ENCODE measurements around the gene FTO. TPM values are rescaled to one million over a fixed set of nuclear protein-coding genes. Genes with fewer than 3 reads are reported as not detected.

The FTO gene
- total and polyA plus RNA-seq, 2 of the 13 experiments (the other 11 are each of a cell fraction or from before 2014, with no cell fraction given), result 41.6 to 55.8 TPM

- TF ChIP-seq ZNF407 (CRISPR knock-in tag; IDR thresholded peaks at IDR 0.05; ENCODE audit: not compliant biosample characterization) (peak; percentile 30), ISX (CRISPR knock-in tag; conservative IDR thresholded peaks at IDR 0.05) (no peak), IRF2 (CRISPR knock-in tag; IDR thresholded peaks at IDR 0.05) (peak; percentile 62; the same call in 1 of the 2 replicates), AKAP8 (CRISPR knock-in tag; IDR thresholded peaks at IDR 0.05) (no peak), TSC22D2 (CRISPR knock-in tag; IDR thresholded peaks at IDR 0.05; ENCODE audit: borderline replicate concordance) (no peak), PCBP1 (IDR thresholded peaks at IDR 0.05; ENCODE audit: borderline replicate concordance, low read depth, low read length) (no peak), ZNF276 (CRISPR knock-in tag; IDR thresholded peaks at IDR 0.05; ENCODE audit: low read depth) (no peak), NCOR1 (IDR thresholded peaks at IDR 0.05; ENCODE audit: borderline replicate concordance, low read length) (0 out of 2 replicates have a peak, but pooled peaks have one; percentile 43), EP300 (IDR thresholded peaks at IDR 0.05; ENCODE audit: low read depth in 2 of 2, low read length in 2 of 2) (peak in 1 of 2 experiments; percentile 85; a peak in 2 of 4 replicates), EP300 (CRISPR knock-in tag; IDR thresholded peaks at IDR 0.05; ENCODE audit: borderline replicate concordance) (peak; percentile 80; the same call in 1 of the 2 replicates), KLF6 (CRISPR knock-in tag; IDR thresholded peaks at IDR 0.05) (no peak), RCOR2 (CRISPR knock-in tag; IDR thresholded peaks at IDR 0.05) (peak; percentile 45; the same call in 1 of the 2 replicates), ZNF343 (CRISPR knock-in tag; IDR thresholded peaks at IDR 0.05) (no peak), BHLHE40 (IDR thresholded peaks at IDR 0.05; ENCODE audit: low read length) (peak; percentile 67; the same call in 1 of the 2 replicates), TARDBP (CRISPR knock-in tag; IDR thresholded peaks at IDR 0.05) (peak; percentile 78; the same call in 1 of the 2 replicates), ZSCAN31 (CRISPR knock-in tag; IDR thresholded peaks at IDR 0.05; ENCODE audit: low read depth) (0 out of 2 replicates have a peak, but pooled peaks have one; percentile 18), ETV5 (CRISPR knock-in tag; IDR thresholded peaks at IDR 0.05; ENCODE audit: borderline replicate concordance) (peak; percentile 82), CHCHD3 (CRISPR knock-in tag; IDR thresholded peaks at IDR 0.05) (no peak), HOXA5 (CRISPR knock-in tag; IDR thresholded peaks at IDR 0.05) (0 out of 2 replicates have a peak, but pooled peaks have one; percentile 22)
These were observed 457.3 kb downstream of the FTO start (continued) for GRCh38 chr16:54160939-54161897.
